ENCODE data around the gene TRIM72.

- TF ChIP-seq IRF2 (CRISPR knock-in tag; IDR thresholded peaks at IDR 0.05; ENCODE audit: borderline replicate concordance, low read depth): no peak
- TF ChIP-seq ESRRA (CRISPR knock-in tag; IDR thresholded peaks at IDR 0.05; ENCODE audit: borderline replicate concordance): no peak
- TF ChIP-seq CTCF (IDR thresholded peaks at IDR 0.05): no peak
- no peak for TF ChIP-seq ZSCAN18 (CRISPR knock-in tag; IDR thresholded peaks at IDR 0.05)
- TF ChIP-seq CBFB (CRISPR knock-in tag; IDR thresholded peaks at IDR 0.05; ENCODE audit: low read depth): no peak
- TF ChIP-seq ATF3 (CRISPR knock-in tag; conservative IDR thresholded peaks at IDR 0.05): no peak
- no peak for TF ChIP-seq ELF4 (CRISPR knock-in tag; IDR thresholded peaks at IDR 0.05; ENCODE audit: low read depth)
- TF ChIP-seq PRRX2 (CRISPR knock-in tag; IDR thresholded peaks at IDR 0.05): no peak
- no peak for TF ChIP-seq PREB (CRISPR knock-in tag; IDR thresholded peaks at IDR 0.05; ENCODE audit: borderline replicate concordance)
- TF ChIP-seq MAX (CRISPR knock-in tag; IDR thresholded peaks at IDR 0.05): no peak
- no peak for TF ChIP-seq IRF1 (CRISPR knock-in tag; IDR thresholded peaks at IDR 0.05)
- no peak for TF ChIP-seq NR3C1 (CRISPR knock-in tag; conservative IDR thresholded peaks at IDR 0.05; ENCODE audit: low read depth)
These were observed 7.1 kb upstream of the TRIM72 start for GRCh38 chr16:31206776-31207175.
